Panc1 (cell line): ENCODE data around the gene AMIGO1. TPM values are rescaled to one million over a fixed set of nuclear protein-coding genes. Genes with fewer than 3 reads are reported as not detected.

Experiments
- ATAC-seq: fragments of 200-7000 bp; cut with Tn5 transposase; 2 replicates; pipeline ENCODE4 v1.9.1; 2020; ENCODE audit warnings: mild to moderate bottlenecking, moderate library complexity
- BruUV-seq: library from RNA; stranded (reverse); fragments of 400-500 nt; replicated peaks from 2 replicates; lab custom pipeline; 2021; lab: Mats Ljungman, UMichigan
- CTCF ChIA-PET: fragments of 300-600 bp; sonication (Branson Sonifier 250); formaldehyde crosslinking; loops from one replicate; lab custom pipeline; 2022; ENCODE audit warnings: antibody characterized with exemption; lab: Charles Lee
- POLR2A ChIA-PET: fragments of 300-600 bp; sonication (Branson Sonifier 250); formaldehyde crosslinking; loops from one replicate; lab custom pipeline; 2022; ENCODE audit warnings: antibody characterized with exemption; lab: Charles Lee
- DNase-seq: peaks from one replicate; pipeline ENCODE4 v3.0.0-alpha.2; 2010; ENCODE audit warnings: low read depth, low spot score
- H3K27ac ChIP-seq: 2 replicates; pipeline ENCODE4 v1.5.1; 2011; ENCODE audit warnings: mild to moderate bottlenecking, low read length, inconsistent platforms
- H3K27me3 ChIP-seq: fragments of 200-500 bp; sonication (Bioruptor generic); 2 replicates; pipeline ENCODE4 v1.6.0; 2014; ENCODE audit warnings: low read length, inconsistent platforms; ENCODE audit not compliant: control insufficient read depth, insufficient read depth
- H3K36me3 ChIP-seq: fragments of 200-500 bp; sonication (Bioruptor generic); 2 replicates; pipeline ENCODE4 v1.5.1; 2014; ENCODE audit warnings: inconsistent platforms, mild to moderate bottlenecking, low read length, moderate library complexity; ENCODE audit not compliant: control insufficient read depth, insufficient read depth
- H3K4me1 ChIP-seq: 2 replicates; pipeline ENCODE4 v1.5.1; 2011; ENCODE audit warnings: inconsistent platforms, mild to moderate bottlenecking, low read length, moderate library complexity; ENCODE audit not compliant: control insufficient read depth, insufficient read depth
- H3K4me3 ChIP-seq, 2 experiments: 2 replicates each; pipeline ENCODE4 v1.5.1; 2011 to 2012; ENCODE audit warnings: low read depth in 2 of 2, low read length in 2 of 2, mild to moderate bottlenecking in 2 of 2, inconsistent platforms in 1 of 2, moderate library complexity in 1 of 2
- H3K9me3 ChIP-seq: fragments of 200-500 bp; sonication (Bioruptor generic); 2 replicates; pipeline ENCODE4 v1.5.1; 2014; ENCODE audit warnings: low read depth, mild to moderate bottlenecking, inconsistent platforms, low read length, moderate library complexity; ENCODE audit not compliant: control insufficient read depth, insufficient read depth
- POLR2AphosphoS5 ChIP-seq: IDR thresholded peaks from 2 replicates; pipeline ENCODE4 v1.6.1; 2012; ENCODE audit warnings: mild to moderate bottlenecking, low read depth, low read length, moderate library complexity
- SIN3A ChIP-seq: IDR thresholded peaks from 2 replicates; pipeline ENCODE4 v1.6.1; 2012; ENCODE audit warnings: low read depth, mild to moderate bottlenecking, low read length, moderate library complexity, borderline replicate concordance; ENCODE audit not compliant: insufficient read depth
- TCF7L2 ChIP-seq: IDR thresholded peaks from 2 replicates; pipeline ENCODE4 v1.6.1; 2011; ENCODE audit warnings: mild to moderate bottlenecking, low read depth, low read length, inconsistent platforms
- in situ Hi-C: cut with HindIII; loops from 2 replicates; pipeline ENCODE4 v1.10.0; 2016; ENCODE audit warnings: low sequenced_read_pairs, low pct_unique_long_range_greater_than_20kb
- intact Hi-C: fragments of 100-400 bp; cut with micrococcal nuclease; formaldehyde crosslinking; loops from one replicate; pipeline ENCODE4 v1.10.0; 2022; ENCODE audit not compliant: unreplicated experiment
- total RNA-seq: library from RNA; stranded (reverse); gene quantifications from one replicate; pipeline ENCODE4 v1.2.1, GENCODE V29; 2021; ENCODE audit not compliant: unreplicated experiment
- TF ChIP-seq, protein P1 (sequence below), 2 experiments: IDR thresholded peaks; 2 replicates each; pipeline ENCODE4 v1.6.1; 2011 to 2012; ENCODE audit warnings: low read depth in 2 of 2, control low read depth in 1 of 2, low read length in 1 of 2, mild to moderate bottlenecking in 1 of 2, moderate library complexity in 1 of 2; ENCODE audit not compliant: insufficient read depth in 1 of 2
- TF ChIP-seq, protein P2 (sequence below): fragments of 450-650 bp; IDR thresholded peaks from 2 replicates; pipeline ENCODE4 v1.5.1; 2017; ENCODE audit warnings: mild to moderate bottlenecking

Gene AMIGO1
- total RNA-seq, 1 experiment from 2014 or later = 0.64 TPM

DNA sequence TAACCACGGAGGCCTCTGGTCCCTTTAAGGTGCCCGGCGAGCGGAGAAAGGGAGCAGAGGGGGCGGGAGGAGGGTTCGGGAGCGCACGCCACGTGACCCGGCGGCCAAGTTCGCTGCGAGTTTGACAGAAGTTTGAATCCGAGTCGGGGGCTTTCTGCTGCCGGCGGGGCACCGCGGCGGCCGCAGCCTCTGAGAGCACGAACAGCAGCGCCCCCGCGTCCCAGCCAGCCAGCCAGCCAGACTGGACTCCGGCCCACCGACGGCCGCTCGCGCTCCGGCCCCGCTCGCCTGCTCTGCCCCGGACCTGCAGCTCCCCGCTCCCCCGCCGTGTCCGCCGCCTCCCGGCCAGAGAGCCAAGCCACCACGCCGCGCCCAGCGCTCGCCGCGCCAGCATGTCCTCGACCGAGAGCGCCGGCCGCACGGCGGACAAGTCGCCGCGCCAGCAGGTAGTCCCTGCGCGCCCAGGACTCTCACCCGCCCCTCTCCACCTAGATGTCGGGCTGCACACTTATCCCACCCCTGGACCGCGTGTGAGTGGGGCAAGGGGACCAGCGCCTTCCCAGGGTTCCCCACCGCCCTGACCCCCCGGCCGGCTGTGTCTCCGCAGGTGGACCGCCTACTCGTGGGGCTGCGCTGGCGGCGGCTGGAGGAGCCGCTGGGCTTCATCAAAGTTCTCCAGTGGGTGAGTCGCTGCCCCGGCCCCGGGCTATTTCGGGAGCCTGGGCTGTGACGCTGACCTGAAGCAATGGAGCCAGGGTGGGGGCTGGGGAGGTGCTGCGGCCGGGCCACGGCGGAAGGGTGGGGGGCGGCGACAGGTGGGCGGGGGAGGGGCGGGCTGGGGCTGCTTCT lies 42.9 kb downstream of the AMIGO1 start, which contains the start of gene SYPL2:
Gene SYPL2, plus strand, starts transcription at position 95 of the 849 bp plus-strand sequence. Its CDS starts 298 bp downstream, at position 393.
- ChIA-PET CTCF (no interaction called here), POLR2A (no interaction called here)
- Histone ChIP-seq H3K9me3 (no peaks in the 10 kb centered on the region), H3K36me3 (no peaks in the 10 kb centered on the region), H3K27me3 (peaks cover 20% of the 10 kb centered on the region), H3K4me1 (no peaks in the 10 kb centered on the region), H3K4me3 (peak within 1 kb of the TSS; percentile 43 to 52), H3K27ac (0 out of 2 replicates have a peak within 1 kb of the TSS, but pooled peaks have one; percentile 23)
- ATAC-seq (peak; percentile 87), DNase-seq (no peak)
- in situ Hi-C loops (no loop called here), intact Hi-C loops (no loop called here)
- TF ChIP-seq, protein P1, sequence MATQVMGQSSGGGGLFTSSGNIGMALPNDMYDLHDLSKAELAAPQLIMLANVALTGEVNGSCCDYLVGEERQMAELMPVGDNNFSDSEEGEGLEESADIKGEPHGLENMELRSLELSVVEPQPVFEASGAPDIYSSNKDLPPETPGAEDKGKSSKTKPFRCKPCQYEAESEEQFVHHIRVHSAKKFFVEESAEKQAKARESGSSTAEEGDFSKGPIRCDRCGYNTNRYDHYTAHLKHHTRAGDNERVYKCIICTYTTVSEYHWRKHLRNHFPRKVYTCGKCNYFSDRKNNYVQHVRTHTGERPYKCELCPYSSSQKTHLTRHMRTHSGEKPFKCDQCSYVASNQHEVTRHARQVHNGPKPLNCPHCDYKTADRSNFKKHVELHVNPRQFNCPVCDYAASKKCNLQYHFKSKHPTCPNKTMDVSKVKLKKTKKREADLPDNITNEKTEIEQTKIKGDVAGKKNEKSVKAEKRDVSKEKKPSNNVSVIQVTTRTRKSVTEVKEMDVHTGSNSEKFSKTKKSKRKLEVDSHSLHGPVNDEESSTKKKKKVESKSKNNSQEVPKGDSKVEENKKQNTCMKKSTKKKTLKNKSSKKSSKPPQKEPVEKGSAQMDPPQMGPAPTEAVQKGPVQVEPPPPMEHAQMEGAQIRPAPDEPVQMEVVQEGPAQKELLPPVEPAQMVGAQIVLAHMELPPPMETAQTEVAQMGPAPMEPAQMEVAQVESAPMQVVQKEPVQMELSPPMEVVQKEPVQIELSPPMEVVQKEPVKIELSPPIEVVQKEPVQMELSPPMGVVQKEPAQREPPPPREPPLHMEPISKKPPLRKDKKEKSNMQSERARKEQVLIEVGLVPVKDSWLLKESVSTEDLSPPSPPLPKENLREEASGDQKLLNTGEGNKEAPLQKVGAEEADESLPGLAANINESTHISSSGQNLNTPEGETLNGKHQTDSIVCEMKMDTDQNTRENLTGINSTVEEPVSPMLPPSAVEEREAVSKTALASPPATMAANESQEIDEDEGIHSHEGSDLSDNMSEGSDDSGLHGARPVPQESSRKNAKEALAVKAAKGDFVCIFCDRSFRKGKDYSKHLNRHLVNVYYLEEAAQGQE (IDR thresholded peaks at IDR 0.05; ENCODE audit: insufficient read depth in 1 of 2, low read depth in 2 of 2, low read length in 1 of 2) = no peak
- TF ChIP-seq SIN3A = no peak
- TF ChIP-seq, protein P2, sequence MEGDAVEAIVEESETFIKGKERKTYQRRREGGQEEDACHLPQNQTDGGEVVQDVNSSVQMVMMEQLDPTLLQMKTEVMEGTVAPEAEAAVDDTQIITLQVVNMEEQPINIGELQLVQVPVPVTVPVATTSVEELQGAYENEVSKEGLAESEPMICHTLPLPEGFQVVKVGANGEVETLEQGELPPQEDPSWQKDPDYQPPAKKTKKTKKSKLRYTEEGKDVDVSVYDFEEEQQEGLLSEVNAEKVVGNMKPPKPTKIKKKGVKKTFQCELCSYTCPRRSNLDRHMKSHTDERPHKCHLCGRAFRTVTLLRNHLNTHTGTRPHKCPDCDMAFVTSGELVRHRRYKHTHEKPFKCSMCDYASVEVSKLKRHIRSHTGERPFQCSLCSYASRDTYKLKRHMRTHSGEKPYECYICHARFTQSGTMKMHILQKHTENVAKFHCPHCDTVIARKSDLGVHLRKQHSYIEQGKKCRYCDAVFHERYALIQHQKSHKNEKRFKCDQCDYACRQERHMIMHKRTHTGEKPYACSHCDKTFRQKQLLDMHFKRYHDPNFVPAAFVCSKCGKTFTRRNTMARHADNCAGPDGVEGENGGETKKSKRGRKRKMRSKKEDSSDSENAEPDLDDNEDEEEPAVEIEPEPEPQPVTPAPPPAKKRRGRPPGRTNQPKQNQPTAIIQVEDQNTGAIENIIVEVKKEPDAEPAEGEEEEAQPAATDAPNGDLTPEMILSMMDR = peak; percentile 18; the same call in 1 of the 2 replicates
- no TSS peak for BruUV-seq

GRCh38 chr1:109466125-109466451 lies 43.4 kb downstream of the AMIGO1 start:
- DNase-seq (no peak), ATAC-seq (0 out of 2 replicates have a peak, but pooled peaks have one; percentile 29)
- Histone ChIP-seq H3K27ac (0 out of 2 replicates have a peak overlapping the region, but pooled peaks have one; percentile 23), H3K9me3 (no peaks in the 10 kb centered on the region), H3K36me3 (no peaks in the 10 kb centered on the region), H3K4me1 (no peaks in the 10 kb centered on the region), H3K4me3 (peak overlapping the region; percentile 43 to 52), H3K27me3 (peaks cover 20% of the 10 kb centered on the region)
- BruUV-seq = no TSS peak
- CTCF ChIA-PET = no interaction called here
- no peak for TF ChIP-seq TCF7L2
- intact Hi-C loops = no loop called here
- in situ Hi-C loops = no loop called here
- POLR2A ChIA-PET = no interaction called here

GRCh38 chr1:109457819-109458218 lies 51.7 kb downstream of the AMIGO1 start:
- no TSS peak for BruUV-seq
- H3K27ac ChIP-seq = no peak overlapping the region
- TF ChIP-seq, protein P2 = no peak
- TF ChIP-seq SIN3A (no peak), POLR2AphosphoS5 (no peak), TCF7L2 (no peak)
- TF ChIP-seq, protein P1 (IDR thresholded peaks at IDR 0.05; ENCODE audit: insufficient read depth in 1 of 2, low read depth in 2 of 2, low read length in 1 of 2) = no peak
- intact Hi-C loops (no loop called here), in situ Hi-C loops (no loop called here)
- no peaks in the 10 kb centered on the region; the same call in 1 of the 2 replicates for H3K9me3 ChIP-seq
- ATAC-seq = no peak
- ChIA-PET POLR2A (no interaction called here), CTCF (no interaction called here)
- H3K36me3 ChIP-seq = no peaks in the 10 kb centered on the region
- DNase-seq = no peak
- H3K27me3 ChIP-seq = peaks cover 4% of the 10 kb centered on the region
- no peaks in the 10 kb centered on the region for H3K4me1 ChIP-seq
- no peak overlapping the region for H3K4me3 ChIP-seq
